ENCODE data around the gene RTF2.
"Not testable (repeated sequence)": the region's sequence is repeated elsewhere in the genome, so short reads cannot be mapped to it uniquely, and the experiment has no call there.

Gene RTF2

GRCh38 chr20:56516631-56517030 is 48.2 kb downstream of the RTF2 start:
- in situ Hi-C loops (cut with HindIII; ENCODE audit: low pct_unique_long_range_greater_than_20kb, low sequenced_read_pairs), result no loop called here
- no peak for DNase-seq (ENCODE audit: low read depth in 1 of 2, low spot score in 1 of 2)
- no peak for TF ChIP-seq JUND (IDR thresholded peaks at IDR 0.05; ENCODE audit: low read depth)

GRCh38 chr20:56517211-56517610 is 48.8 kb downstream of the RTF2 start:
- TF ChIP-seq JUND (IDR thresholded peaks at IDR 0.05; ENCODE audit: low read depth), result no peak
- DNase-seq (ENCODE audit: low read depth in 1 of 2, low spot score in 1 of 2), result no peak
- in situ Hi-C loops (cut with HindIII; ENCODE audit: low pct_unique_long_range_greater_than_20kb, low sequenced_read_pairs), result no loop called here

GRCh38 chr20:56517641-56518040 is 49.2 kb downstream of the RTF2 start:
- TF ChIP-seq JUND (IDR thresholded peaks at IDR 0.05; ENCODE audit: low read depth), result no peak
- DNase-seq (ENCODE audit: low read depth in 1 of 2, low spot score in 1 of 2), result no peak
- in situ Hi-C loops (cut with HindIII; ENCODE audit: low pct_unique_long_range_greater_than_20kb, low sequenced_read_pairs), result no loop called here

GRCh38 chr20:56518126-56518525 is 49.7 kb downstream of the RTF2 start:
- TF ChIP-seq JUND (IDR thresholded peaks at IDR 0.05; ENCODE audit: low read depth), result no peak
- no peak for DNase-seq (ENCODE audit: low read depth in 1 of 2, low spot score in 1 of 2)

GRCh38 chr20:56518721-56519398 is 50.4 kb downstream of the RTF2 start:
- no peak for TF ChIP-seq JUND (IDR thresholded peaks at IDR 0.05; ENCODE audit: low read depth)
- no peak for DNase-seq (ENCODE audit: low read depth in 1 of 2, low spot score in 1 of 2)
- in situ Hi-C loops (cut with HindIII; ENCODE audit: low pct_unique_long_range_greater_than_20kb, low sequenced_read_pairs), result no loop called here

More at GRCh38 chr20:56518126-56518525, 49.7 kb downstream of the RTF2 start:
- in situ Hi-C loops (cut with HindIII; ENCODE audit: low pct_unique_long_range_greater_than_20kb, low sequenced_read_pairs), result no loop called here

GRCh38 chr20:56519551-56519950 is 51.1 kb downstream of the RTF2 start:
- in situ Hi-C loops (cut with HindIII; ENCODE audit: low pct_unique_long_range_greater_than_20kb, low sequenced_read_pairs), result no loop called here
- DNase-seq (ENCODE audit: low read depth in 1 of 2, low spot score in 1 of 2), result no peak
- TF ChIP-seq JUND (IDR thresholded peaks at IDR 0.05; ENCODE audit: low read depth), result no peak

GRCh38 chr20:56520180-56520579 is 51.8 kb downstream of the RTF2 start:
- no peak for TF ChIP-seq JUND (IDR thresholded peaks at IDR 0.05; ENCODE audit: low read depth)
- in situ Hi-C loops (cut with HindIII; ENCODE audit: low pct_unique_long_range_greater_than_20kb, low sequenced_read_pairs), result no loop called here
- DNase-seq (ENCODE audit: low read depth in 1 of 2, low spot score in 1 of 2), result no peak

- in situ Hi-C loops (cut with HindIII; ENCODE audit: low pct_unique_long_range_greater_than_20kb, low sequenced_read_pairs); DNase-seq (ENCODE audit: low read depth in 1 of 2, low spot score in 1 of 2): not testable (repeated sequence)
Measured at GRCh38 chr20:56520746-56521354, 52.4 kb downstream of the RTF2 start.

GRCh38 chr20:56522311-56522710 is 53.9 kb downstream of the RTF2 start:
- in situ Hi-C loops (cut with HindIII; ENCODE audit: low pct_unique_long_range_greater_than_20kb, low sequenced_read_pairs), result no loop called here
- TF ChIP-seq JUND (IDR thresholded peaks at IDR 0.05; ENCODE audit: low read depth), result no peak
- no peak for DNase-seq (ENCODE audit: low read depth in 1 of 2, low spot score in 1 of 2)

GRCh38 chr20:56524444-56524843 is 56.0 kb downstream of the RTF2 start, which contains the start of gene FAM209A:
FAM209A (plus strand) TSS chr20:56524744; CDS start chr20:56524809, 65 bp downstream.
- in situ Hi-C loops (cut with HindIII; ENCODE audit: low pct_unique_long_range_greater_than_20kb, low sequenced_read_pairs); DNase-seq (ENCODE audit: low read depth in 1 of 2, low spot score in 1 of 2): not testable (repeated sequence)

GRCh38 chr20:56527521-56527920 is 59.1 kb downstream of the RTF2 start:
- DNase-seq (ENCODE audit: low read depth in 1 of 2, low spot score in 1 of 2), result no peak
- TF ChIP-seq JUND (IDR thresholded peaks at IDR 0.05; ENCODE audit: low read depth), result no peak
- in situ Hi-C loops (cut with HindIII; ENCODE audit: low pct_unique_long_range_greater_than_20kb, low sequenced_read_pairs), result no loop called here

- in situ Hi-C loops (cut with HindIII; ENCODE audit: low pct_unique_long_range_greater_than_20kb, low sequenced_read_pairs), result not testable (repeated sequence)
Measured at GRCh38 chr20:56532946-56533345, 64.5 kb downstream of the RTF2 start, which contains the start of gene FAM209B. FAM209B (plus strand) TSS chr20:56533246; CDS start chr20:56533342, 96 bp downstream.

GRCh38 chr20:56537997-56538396 is 69.6 kb downstream of the RTF2 start:
- TF ChIP-seq JUND (IDR thresholded peaks at IDR 0.05; ENCODE audit: low read depth), result no peak
- DNase-seq (ENCODE audit: low read depth in 1 of 2, low spot score in 1 of 2), result no peak
- in situ Hi-C loops (cut with HindIII; ENCODE audit: low pct_unique_long_range_greater_than_20kb, low sequenced_read_pairs), result no loop called here

More at GRCh38 chr20:56532946-56533345, 64.5 kb downstream of the RTF2 start, which contains the start of gene FAM209B:
- not testable (repeated sequence) for DNase-seq (ENCODE audit: low read depth in 1 of 2, low spot score in 1 of 2)

Data from T47D (cell line).